ENCODE results near the gene GNB1L.

Gene GNB1L

DNA sequence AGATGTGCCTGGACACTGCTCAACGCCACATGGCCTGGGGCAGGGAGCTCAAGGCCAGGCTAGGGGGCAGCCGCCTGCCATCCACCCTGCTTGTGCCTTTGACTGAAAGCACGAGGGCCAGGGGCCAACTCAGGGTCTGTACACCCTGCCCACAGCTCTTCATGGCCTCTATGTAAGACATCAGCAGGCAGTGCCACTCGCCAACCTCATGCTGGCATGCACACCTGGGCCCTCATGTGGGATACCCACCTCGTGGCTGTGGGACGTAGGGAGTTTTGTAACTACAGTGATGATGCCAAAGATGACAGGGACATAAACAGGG is 68.4 kb downstream of the GNB1L start:
- TF ChIP-seq ZNF274 (IDR thresholded peaks at IDR 0.05; ENCODE audit: low read depth, low read length), result no peak
- no peak for TF ChIP-seq SUZ12 (IDR thresholded peaks at IDR 0.05; ENCODE audit: extremely low read depth, insufficient read depth, insufficient read length)
- TF ChIP-seq YY1 (IDR thresholded peaks at IDR 0.05; ENCODE audit: insufficient read depth, insufficient read length), result no peak
- DNase-seq (ENCODE audit: low read depth, low spot score), result no peak
- H3K4me1 ChIP-seq (ENCODE audit: insufficient read depth, insufficient read length), result peaks cover 3% of the 10 kb centered on the region
- H3K27me3 ChIP-seq (ENCODE audit: insufficient read depth, insufficient read length), result no peaks in the 10 kb centered on the region
- H3K4me3 ChIP-seq (ENCODE audit: insufficient read length, low read depth), result no peak overlapping the region
- peaks cover 34% of the 10 kb centered on the region for H3K36me3 ChIP-seq (ENCODE audit: insufficient read depth, insufficient read length, low read length)
- H3K9ac ChIP-seq (ENCODE audit: insufficient read length, low read depth), result no peak overlapping the region
- no peaks in the 10 kb centered on the region for H3K9me3 ChIP-seq (ENCODE audit: insufficient read depth, low read length)

DNA sequence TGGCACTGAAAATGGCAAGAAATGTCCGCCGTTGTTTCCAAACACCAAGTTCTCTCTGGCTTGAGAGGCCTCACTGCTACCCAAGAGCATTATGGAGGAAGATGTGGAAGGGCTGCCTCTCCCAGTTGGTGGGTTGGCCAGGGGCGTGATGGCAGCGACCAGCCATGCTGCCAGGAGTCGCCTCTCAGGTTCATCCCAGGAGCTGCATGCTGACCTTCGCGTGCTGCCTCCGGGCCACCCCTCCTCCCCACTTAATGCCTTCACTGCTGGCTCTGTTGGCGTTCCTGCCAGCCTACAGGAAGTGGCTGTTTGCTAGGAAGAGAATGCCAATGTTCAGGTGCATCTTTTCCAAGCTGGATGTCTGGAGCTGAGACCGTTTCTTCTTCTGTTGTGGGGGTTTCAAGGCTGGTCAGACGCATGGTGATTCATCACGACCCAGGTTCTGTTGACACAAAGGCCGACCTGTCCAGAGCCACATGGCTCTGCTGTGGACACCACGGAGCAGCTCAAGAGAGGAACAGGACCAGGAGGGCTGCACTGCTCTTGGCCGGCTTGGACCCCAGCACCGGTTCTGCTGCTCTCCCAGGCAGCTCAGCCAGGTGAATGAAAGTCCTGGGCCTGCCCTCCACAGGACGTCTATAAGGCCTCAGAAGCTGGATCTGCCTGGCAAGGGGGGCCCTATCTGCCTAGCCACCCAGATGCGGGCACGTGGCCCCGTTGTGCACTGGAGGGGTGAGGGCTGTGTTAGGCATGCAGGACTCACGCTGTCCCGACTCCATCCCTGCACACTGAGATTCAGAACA is 69.0 kb downstream of the GNB1L start:
- Histone ChIP-seq H3K9ac (ENCODE audit: insufficient read length, low read depth) (no peak overlapping the region), H3K4me1 (ENCODE audit: insufficient read depth, insufficient read length) (peaks cover 3% of the 10 kb centered on the region), H3K27me3 (ENCODE audit: insufficient read depth, insufficient read length) (no peaks in the 10 kb centered on the region), H3K36me3 (ENCODE audit: insufficient read depth, insufficient read length, low read length) (peaks cover 34% of the 10 kb centered on the region), H3K4me3 (ENCODE audit: insufficient read length, low read depth) (no peak overlapping the region), H3K9me3 (ENCODE audit: insufficient read depth, low read length) (no peaks in the 10 kb centered on the region)
- DNase-seq (ENCODE audit: low read depth, low spot score), result no peak
- no peak for TF ChIP-seq SUZ12 (IDR thresholded peaks at IDR 0.05; ENCODE audit: extremely low read depth, insufficient read depth, insufficient read length)
- no peak for TF ChIP-seq ZNF274 (IDR thresholded peaks at IDR 0.05; ENCODE audit: low read depth, low read length)
- TF ChIP-seq YY1 (IDR thresholded peaks at IDR 0.05; ENCODE audit: insufficient read depth, insufficient read length), result no peak

DNA sequence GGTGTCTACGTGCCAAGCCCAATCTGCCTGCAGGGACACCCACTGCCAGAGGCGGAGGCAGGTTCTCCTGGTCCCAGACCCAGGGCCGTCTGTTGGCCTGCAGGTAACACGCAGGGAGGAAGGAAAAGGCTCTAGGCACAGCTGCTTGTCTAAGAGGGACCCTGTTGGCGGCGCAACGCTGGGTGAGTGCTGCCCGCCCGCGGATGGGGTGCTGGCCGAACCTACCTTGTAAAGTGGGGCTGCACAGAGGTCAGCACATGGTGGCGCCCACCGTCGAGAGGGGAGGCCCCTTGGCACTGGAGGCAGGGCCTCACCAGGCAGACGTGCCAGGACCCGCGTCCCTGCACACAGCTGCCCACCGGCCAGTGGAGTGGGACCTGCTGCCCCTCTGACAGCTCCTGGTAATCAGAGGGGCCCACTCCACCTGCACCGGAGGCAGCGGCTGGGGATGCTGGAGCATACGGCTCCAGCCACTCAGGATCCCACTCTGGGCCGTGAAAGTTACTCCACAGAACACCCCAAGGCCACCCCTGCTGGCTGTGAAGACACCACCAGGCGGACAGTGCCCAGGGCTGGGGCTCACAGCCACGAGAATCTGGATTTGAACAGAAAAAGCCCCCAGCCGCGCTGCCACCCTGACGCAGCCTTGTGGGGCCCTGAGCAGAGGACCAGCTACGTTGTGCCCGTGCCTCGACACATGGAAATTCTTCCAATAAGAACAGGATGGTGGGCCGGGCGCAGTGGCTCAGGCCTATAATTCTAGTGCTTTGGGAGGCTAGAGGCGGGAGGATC is 70.1 kb downstream of the GNB1L start:
- TF ChIP-seq SUZ12 (IDR thresholded peaks at IDR 0.05; ENCODE audit: extremely low read depth, insufficient read depth, insufficient read length) (no peak), YY1 (IDR thresholded peaks at IDR 0.05; ENCODE audit: insufficient read depth, insufficient read length) (no peak), ZNF274 (IDR thresholded peaks at IDR 0.05; ENCODE audit: low read depth, low read length) (no peak)
- H3K27me3 ChIP-seq (ENCODE audit: insufficient read depth, insufficient read length), result no peaks in the 10 kb centered on the region
- H3K4me1 ChIP-seq (ENCODE audit: insufficient read depth, insufficient read length), result peaks cover 3% of the 10 kb centered on the region
- no peaks in the 10 kb centered on the region for H3K9me3 ChIP-seq (ENCODE audit: insufficient read depth, low read length)
- peaks cover 31% of the 10 kb centered on the region for H3K36me3 ChIP-seq (ENCODE audit: insufficient read depth, insufficient read length, low read length)
- no peak overlapping the region for H3K9ac ChIP-seq (ENCODE audit: insufficient read length, low read depth)
- no peak for DNase-seq (ENCODE audit: low read depth, low spot score)
- no peak overlapping the region for H3K4me3 ChIP-seq (ENCODE audit: insufficient read length, low read depth)

DNA sequence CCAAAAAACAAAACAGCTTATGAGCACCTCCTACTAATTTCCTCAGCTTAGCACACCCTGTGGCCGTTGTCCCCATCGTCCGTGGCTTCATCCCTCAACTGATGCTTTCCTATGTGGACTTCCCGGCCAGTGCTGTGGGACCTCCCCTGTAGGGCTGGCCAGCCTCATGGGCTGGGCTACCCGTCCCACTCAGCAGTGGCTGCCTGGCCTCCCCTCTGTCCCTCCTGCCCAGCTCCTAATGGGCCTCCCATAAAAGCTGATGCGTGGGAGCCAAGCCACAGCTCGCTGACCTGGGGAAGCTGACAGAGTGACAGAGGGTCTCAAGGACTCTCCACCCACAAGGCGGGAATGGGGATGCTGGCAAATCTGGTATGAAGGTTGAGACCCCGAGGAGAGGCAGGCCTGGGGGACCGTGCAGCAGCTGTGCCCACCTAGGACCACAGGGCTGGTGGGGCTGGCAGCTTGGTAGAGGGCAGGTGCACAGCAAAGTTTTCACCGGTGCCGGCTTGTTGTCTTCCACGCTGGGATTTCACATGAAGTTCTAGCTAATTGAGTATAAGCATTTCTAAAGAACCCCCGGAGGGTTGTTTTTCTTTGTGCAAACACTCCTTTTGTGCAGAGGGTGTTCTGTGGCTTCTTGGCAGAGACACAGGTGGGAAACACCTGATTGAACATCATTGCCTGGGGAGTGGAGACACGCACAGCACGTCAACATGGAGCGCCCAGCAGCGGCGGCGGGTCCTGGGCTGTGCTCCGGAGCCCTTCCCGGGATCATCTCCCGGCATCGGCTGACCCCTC is 70.9 kb downstream of the GNB1L start:
- Histone ChIP-seq H3K9ac (ENCODE audit: insufficient read length, low read depth) (no peak overlapping the region), H3K9me3 (ENCODE audit: insufficient read depth, low read length) (no peaks in the 10 kb centered on the region), H3K4me3 (ENCODE audit: insufficient read length, low read depth) (no peak overlapping the region), H3K4me1 (ENCODE audit: insufficient read depth, insufficient read length) (peaks cover 3% of the 10 kb centered on the region), H3K27me3 (ENCODE audit: insufficient read depth, insufficient read length) (no peaks in the 10 kb centered on the region), H3K36me3 (ENCODE audit: insufficient read depth, insufficient read length, low read length) (peaks cover 27% of the 10 kb centered on the region)
- DNase-seq (ENCODE audit: low read depth, low spot score), result no peak
- TF ChIP-seq ZNF274 (IDR thresholded peaks at IDR 0.05; ENCODE audit: low read depth, low read length), result no peak
- TF ChIP-seq YY1 (IDR thresholded peaks at IDR 0.05; ENCODE audit: insufficient read depth, insufficient read length), result no peak
- TF ChIP-seq SUZ12 (IDR thresholded peaks at IDR 0.05; ENCODE audit: extremely low read depth, insufficient read depth, insufficient read length), result no peak

DNA sequence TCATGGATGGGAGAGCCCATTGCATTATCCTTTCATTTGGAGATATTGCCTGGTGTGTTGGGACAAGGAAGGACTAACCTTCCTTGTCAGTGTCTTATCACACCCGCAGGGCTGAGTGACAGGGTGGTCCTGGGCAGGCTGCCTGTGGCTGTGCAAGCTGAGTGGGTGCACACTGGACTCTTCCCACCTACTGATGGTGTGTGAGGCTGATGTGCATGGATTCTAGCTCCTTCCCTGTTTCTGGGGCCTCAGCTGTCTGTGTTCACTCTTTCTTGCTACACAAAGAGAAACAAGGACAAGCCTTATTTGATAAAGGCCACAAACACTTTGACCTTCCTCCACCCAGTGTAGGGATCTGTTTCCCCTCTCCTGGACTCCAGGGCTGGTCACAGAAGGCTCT is 72.1 kb downstream of the GNB1L start:
- peaks cover 17% of the 10 kb centered on the region for H3K36me3 ChIP-seq (ENCODE audit: insufficient read depth, insufficient read length, low read length)
- H3K9ac ChIP-seq (ENCODE audit: insufficient read length, low read depth), result no peak overlapping the region
- TF ChIP-seq YY1 (IDR thresholded peaks at IDR 0.05; ENCODE audit: insufficient read depth, insufficient read length) (no peak), SUZ12 (IDR thresholded peaks at IDR 0.05; ENCODE audit: extremely low read depth, insufficient read depth, insufficient read length) (no peak), ZNF274 (IDR thresholded peaks at IDR 0.05; ENCODE audit: low read depth, low read length) (no peak)
- no peaks in the 10 kb centered on the region for H3K9me3 ChIP-seq (ENCODE audit: insufficient read depth, low read length)
- H3K4me1 ChIP-seq (ENCODE audit: insufficient read depth, insufficient read length), result no peaks in the 10 kb centered on the region
- DNase-seq (ENCODE audit: low read depth, low spot score), result no peak
- no peak overlapping the region for H3K4me3 ChIP-seq (ENCODE audit: insufficient read length, low read depth)
- H3K27me3 ChIP-seq (ENCODE audit: insufficient read depth, insufficient read length), result no peaks in the 10 kb centered on the region

DNA sequence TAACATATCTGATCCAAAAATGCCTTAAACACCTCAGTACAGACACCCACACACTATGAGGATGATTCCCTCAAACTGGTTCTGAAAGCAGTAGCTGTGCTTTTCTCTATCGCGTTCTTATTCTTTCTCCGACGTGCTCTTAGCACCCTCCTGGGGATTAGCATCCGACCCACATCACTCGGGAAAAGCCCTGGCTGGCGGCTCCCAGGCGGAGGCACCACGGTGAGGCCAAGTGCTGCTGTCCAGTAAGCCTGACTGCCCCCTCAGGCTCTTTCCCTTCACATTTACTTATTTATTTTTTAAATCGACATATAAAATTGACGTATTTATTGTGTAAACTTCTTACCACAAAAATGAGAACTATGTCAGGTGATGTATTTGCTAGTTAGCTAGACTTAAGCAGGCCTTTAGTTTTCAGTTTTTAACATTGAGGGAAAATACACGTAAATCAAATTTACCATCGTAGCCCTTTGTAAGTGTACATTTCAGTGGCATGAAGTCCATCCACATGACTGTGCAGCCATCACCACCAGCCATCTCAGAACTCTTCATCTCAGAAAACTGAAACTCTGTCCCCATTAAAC is 74.9 kb downstream of the GNB1L start:
- H3K9ac ChIP-seq (ENCODE audit: insufficient read length, low read depth), result no peak overlapping the region
- H3K4me1 ChIP-seq (ENCODE audit: insufficient read depth, insufficient read length), result no peaks in the 10 kb centered on the region
- H3K4me3 ChIP-seq (ENCODE audit: insufficient read length, low read depth), result no peak overlapping the region
- TF ChIP-seq ZNF274 (IDR thresholded peaks at IDR 0.05; ENCODE audit: low read depth, low read length) (no peak), SUZ12 (IDR thresholded peaks at IDR 0.05; ENCODE audit: extremely low read depth, insufficient read depth, insufficient read length) (no peak), YY1 (IDR thresholded peaks at IDR 0.05; ENCODE audit: insufficient read depth, insufficient read length) (no peak)
- H3K36me3 ChIP-seq (ENCODE audit: insufficient read depth, insufficient read length, low read length), result peaks cover 5% of the 10 kb centered on the region
- H3K27me3 ChIP-seq (ENCODE audit: insufficient read depth, insufficient read length), result no peaks in the 10 kb centered on the region
- DNase-seq (ENCODE audit: low read depth, low spot score), result no peak
- H3K9me3 ChIP-seq (ENCODE audit: insufficient read depth, low read length), result no peaks in the 10 kb centered on the region

Measured in NT2/D1 (cell line).